Fibroblast of villous mesenchyme (primary cell): ENCODE results near the gene C16orf95. TPM values are rescaled to one million over a fixed set of nuclear protein-coding genes. Genes with fewer than 3 reads are reported as not detected.

Experiments
- DNase-seq: peaks from one replicate; pipeline ENCODE4 v3.0.0-alpha.2; 2010; ENCODE audit warnings: low read depth
- H3K4me3 ChIP-seq: 2 replicates; pipeline ENCODE4 v1.5.1; 2011; ENCODE audit warnings: low read depth, mild to moderate bottlenecking, low read length
- total RNA-seq: library from RNA; depleted of rRNA; stranded (reverse); fragments of >200 nt; gene quantifications from 2 replicates; pipeline ENCODE4 v1.2.3, GENCODE V29; 2012
- TF ChIP-seq, protein P1 (sequence below): IDR thresholded peaks from 2 replicates; pipeline ENCODE4 v1.5.1; 2012; ENCODE audit warnings: low read depth, mild to moderate bottlenecking, low read length; ENCODE audit not compliant: insufficient read depth

C16orf95 gene
- total RNA-seq, 1 donor: 4.7 TPM

DNA sequence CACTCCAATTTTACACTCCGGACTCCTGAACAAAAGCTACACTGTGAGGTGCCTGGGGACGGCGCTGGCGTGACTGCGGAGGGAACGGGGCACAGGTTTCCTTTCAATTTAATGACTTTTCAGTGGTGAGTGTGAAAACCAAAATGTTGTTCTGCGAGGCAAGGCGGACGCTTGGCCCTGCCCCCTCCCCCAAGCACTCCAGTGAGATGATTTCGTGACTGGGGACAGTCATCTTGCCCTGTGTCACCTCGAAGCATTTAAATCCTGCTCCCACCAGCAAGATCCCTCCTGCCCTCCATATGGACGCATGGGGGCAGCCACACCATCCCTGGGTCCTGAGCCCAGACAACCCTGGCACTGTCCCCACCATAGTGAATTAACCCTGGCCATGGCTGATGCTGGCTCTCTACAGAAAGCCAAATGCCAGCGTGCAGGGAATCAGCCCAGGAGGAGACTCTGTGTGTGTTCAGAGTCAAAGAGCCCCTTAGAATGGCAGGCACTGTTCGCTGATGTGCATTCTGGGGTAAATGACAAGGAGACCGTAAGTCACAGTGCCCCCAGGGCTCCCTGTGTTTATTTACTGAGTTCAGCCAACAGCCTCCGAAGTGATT is 41.0 kb downstream of the C16orf95 start:
- TF ChIP-seq, protein P1, sequence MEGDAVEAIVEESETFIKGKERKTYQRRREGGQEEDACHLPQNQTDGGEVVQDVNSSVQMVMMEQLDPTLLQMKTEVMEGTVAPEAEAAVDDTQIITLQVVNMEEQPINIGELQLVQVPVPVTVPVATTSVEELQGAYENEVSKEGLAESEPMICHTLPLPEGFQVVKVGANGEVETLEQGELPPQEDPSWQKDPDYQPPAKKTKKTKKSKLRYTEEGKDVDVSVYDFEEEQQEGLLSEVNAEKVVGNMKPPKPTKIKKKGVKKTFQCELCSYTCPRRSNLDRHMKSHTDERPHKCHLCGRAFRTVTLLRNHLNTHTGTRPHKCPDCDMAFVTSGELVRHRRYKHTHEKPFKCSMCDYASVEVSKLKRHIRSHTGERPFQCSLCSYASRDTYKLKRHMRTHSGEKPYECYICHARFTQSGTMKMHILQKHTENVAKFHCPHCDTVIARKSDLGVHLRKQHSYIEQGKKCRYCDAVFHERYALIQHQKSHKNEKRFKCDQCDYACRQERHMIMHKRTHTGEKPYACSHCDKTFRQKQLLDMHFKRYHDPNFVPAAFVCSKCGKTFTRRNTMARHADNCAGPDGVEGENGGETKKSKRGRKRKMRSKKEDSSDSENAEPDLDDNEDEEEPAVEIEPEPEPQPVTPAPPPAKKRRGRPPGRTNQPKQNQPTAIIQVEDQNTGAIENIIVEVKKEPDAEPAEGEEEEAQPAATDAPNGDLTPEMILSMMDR: no peak
- H3K4me3 ChIP-seq: no peak overlapping the region
- DNase-seq: no peak

- TF ChIP-seq, protein P1: no peak
- no peak overlapping the region for H3K4me3 ChIP-seq
- DNase-seq: peak; percentile 24
These were observed 42.4 kb downstream of the C16orf95 start for GRCh38 chr16:87274794-87275193.

GRCh38 chr16:87273471-87274030 is 43.6 kb downstream of the C16orf95 start:
- DNase-seq: no peak
- no peak overlapping the region for H3K4me3 ChIP-seq
- TF ChIP-seq, protein P1: no peak

GRCh38 chr16:87271256-87271655 is 45.9 kb downstream of the C16orf95 start:
- no peak overlapping the region for H3K4me3 ChIP-seq
- TF ChIP-seq, protein P1: no peak
- no peak for DNase-seq

GRCh38 chr16:87267566-87267965 is 49.6 kb downstream of the C16orf95 start:
- H3K4me3 ChIP-seq: no peak overlapping the region
- no peak for DNase-seq
- TF ChIP-seq, protein P1: no peak

DNA sequence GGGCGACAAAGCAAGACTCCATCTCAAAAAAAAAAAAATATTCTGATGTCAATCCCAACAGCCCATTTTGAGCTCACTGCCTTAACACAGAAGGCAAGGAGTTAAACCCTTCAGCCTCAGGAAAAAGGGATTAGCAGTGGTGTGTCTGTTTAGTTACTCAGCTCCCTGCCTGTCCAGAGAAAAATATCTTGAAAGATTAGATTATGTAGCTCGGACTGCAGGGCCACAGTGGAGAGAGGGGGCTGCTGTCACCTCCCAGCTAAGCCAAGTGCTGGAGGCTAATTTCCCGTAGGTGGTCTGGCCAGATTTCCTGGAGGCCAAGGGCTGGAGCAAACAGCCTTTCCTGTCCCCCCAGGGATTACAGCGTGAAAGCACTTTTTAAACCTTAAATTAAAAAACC is 50.3 kb downstream of the C16orf95 start:
- peak; percentile 43 for DNase-seq
- H3K4me3 ChIP-seq: no peak overlapping the region
- TF ChIP-seq, protein P1: no peak

DNA sequence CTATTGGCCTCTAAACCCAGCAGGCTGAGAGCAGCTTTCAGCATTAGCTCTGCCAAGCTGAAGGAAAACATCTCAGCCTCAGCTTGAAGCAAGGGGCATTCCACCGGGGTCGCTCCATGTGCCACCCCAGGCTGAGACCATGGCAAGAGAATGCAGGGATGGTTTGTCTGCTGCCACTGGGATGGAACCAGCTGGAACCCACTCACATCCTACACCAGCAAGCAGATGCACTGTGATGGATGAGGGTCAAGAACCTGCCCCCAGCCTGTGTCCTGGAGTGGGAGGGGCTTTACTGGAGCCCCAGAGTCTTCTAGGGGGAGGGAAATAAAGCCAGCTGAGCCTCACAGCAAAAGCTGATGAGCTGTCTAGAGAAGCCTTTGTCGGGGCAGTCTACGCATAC is 51.9 kb downstream of the C16orf95 start:
- no peak overlapping the region for H3K4me3 ChIP-seq
- DNase-seq: no peak
- TF ChIP-seq, protein P1: no peak
